K562 (cell line): ENCODE results near the gene YLPM1. TPM values are rescaled to one million over a fixed set of nuclear protein-coding genes. Genes with fewer than 3 reads are reported as not detected.

ENCODE experiments used
- ATAC-seq: fragments of 200-7000 bp; cut with Tn5 transposase; 3 replicates; pipeline ENCODE4 v1.9.1; 2020; ENCODE audit warnings: moderate library complexity
- BruUV-seq: library from RNA; stranded (reverse); fragments of 400-500 nt; replicated peaks from 2 replicates; lab custom pipeline; 2021; lab: Mats Ljungman, UMichigan
- CTCF ChIA-PET: fragments of 300-600 bp; formaldehyde crosslinking; extraction: SDS; loops from one replicate; lab custom pipeline; 2021; ENCODE audit warnings: low intra/inter-chr PET ratio; lab: Yijun Ruan, JAX
- POLR2A ChIA-PET: fragments of 300-600, 350-650 bp; sonication (Branson Sonifier 250); formaldehyde crosslinking; extraction: SDS; loops from one replicate; lab custom pipeline; 2021; ENCODE audit warnings: antibody characterized with exemption, inconsistent platforms; lab: Yijun Ruan, JAX
- DNase-seq, 4 experiments: peaks; one replicate each; pipeline versions ENCODE4 v3.0.0 to v3.0.0-alpha.2; 2011 to 2018; ENCODE audit warnings: low spot score in 3 of 4, mixed read lengths in 3 of 4; ENCODE audit errors: extremely low read depth in 1 of 4
- FAIRE-seq: peaks from 2 replicates; lab custom pipeline; 2011; peaks lifted over from hg19 to GRCh38; lab: Jason Lieb, UNC
- H2AFZ ChIP-seq: 2 replicates; pipeline ENCODE4 v1.6.0; 2011; ENCODE audit warnings: low read depth, low read length, control low read depth, inconsistent platforms
- H3K27ac ChIP-seq: fragments of 200-600 bp; 3 replicates; pipeline ENCODE4 v1.8.0; 2011; ENCODE audit warnings: low read depth, mild to moderate bottlenecking, control low read depth, inconsistent platforms, low read length, moderate library complexity, mixed read lengths; ENCODE audit errors: extremely low read depth
- H3K27me3 ChIP-seq, 2 experiments: fragments of 300-600 bp in 1 of 2; 2 replicates in 1 of 2; 3 replicates in 1 of 2; pipeline versions ENCODE4 v1.6.0 to v1.8.0; 2011; ENCODE audit warnings: inconsistent platforms in 2 of 2, low read length in 2 of 2, mild to moderate bottlenecking in 1 of 2, mixed read lengths in 1 of 2, moderate library complexity in 1 of 2; ENCODE audit not compliant: control insufficient read depth in 2 of 2, insufficient read depth in 2 of 2
- H3K36me3 ChIP-seq: fragments of 300-600 bp; 3 replicates; pipeline ENCODE4 v1.8.0; 2011; ENCODE audit warnings: mild to moderate bottlenecking, low read length, inconsistent platforms; ENCODE audit not compliant: control insufficient read depth, insufficient read depth
- H3K4me1 ChIP-seq, 2 experiments: fragments of 200-600 bp in 1 of 2; replicated peaks in 1 of 2; 2 replicates in 1 of 2; 3 replicates in 1 of 2; pipeline versions ENCODE4 v1.5.1 to v1.8.0; 2011; ENCODE audit warnings: inconsistent platforms in 2 of 2, low read length in 2 of 2, mild to moderate bottlenecking in 1 of 2, mixed read lengths in 1 of 2, moderate library complexity in 1 of 2; ENCODE audit not compliant: control insufficient read depth in 2 of 2, insufficient read depth in 2 of 2
- H3K4me2 ChIP-seq: 2 replicates; pipeline ENCODE4 v1.6.1; 2011; ENCODE audit warnings: low read length, control low read depth, inconsistent platforms, mixed read lengths; ENCODE audit not compliant: insufficient read depth
- H3K4me3 ChIP-seq: fragments of 200-600 bp; sonication (generic), shearing (Covaris generic); 2 replicates; pipeline ENCODE4 v1.5.1; 2016; ENCODE audit warnings: control low read depth, inconsistent platforms
- H3K79me2 ChIP-seq: fragments of 200-600 bp; 3 replicates; pipeline ENCODE4 v1.8.0; 2011; ENCODE audit warnings: low read length, inconsistent platforms; ENCODE audit not compliant: control insufficient read depth, insufficient read depth
- H3K9ac ChIP-seq, 2 experiments: 2 replicates each; pipeline versions ENCODE4 v1.6.0 to v1.6.1; 2011; ENCODE audit warnings: low read depth in 2 of 2, low read length in 2 of 2, control low read depth in 1 of 2, inconsistent platforms in 1 of 2, mild to moderate bottlenecking in 1 of 2, mixed read lengths in 1 of 2; ENCODE audit not compliant: insufficient read depth in 1 of 2
- H3K9me1 ChIP-seq: one replicate; pipeline ENCODE4 v1.6.0; 2011; ENCODE audit warnings: inconsistent platforms, mild to moderate bottlenecking, low read length, moderate library complexity; ENCODE audit not compliant: control insufficient read depth, insufficient read depth
- H3K9me3 ChIP-seq: replicated peaks from 2 replicates; pipeline ENCODE4 v1.5.1; 2011; ENCODE audit warnings: low read depth, low read length, inconsistent platforms; ENCODE audit not compliant: control insufficient read depth, insufficient read depth
- H4K20me1 ChIP-seq: replicated peaks from 2 replicates; pipeline ENCODE4 v1.6.1; 2011; ENCODE audit warnings: low read length, inconsistent platforms, mixed read lengths; ENCODE audit not compliant: control insufficient read depth, insufficient read depth
- HMBOX1 ChIP-seq: sonication (generic); IDR thresholded peaks from 2 replicates; pipeline ENCODE4 v1.6.1; 2016
- HMG20B ChIP-seq: fragments of 250-450 bp; sonication (Bioruptor Pico); IDR thresholded peaks from 2 replicates; pipeline ENCODE4 v1.5.0; 2021; ENCODE audit warnings: mild to moderate bottlenecking
- KLF6 ChIP-seq: fragments of 250-450 bp; sonication (Bioruptor Pico); IDR thresholded peaks from 2 replicates; pipeline ENCODE4 v1.4.0; 2020; ENCODE audit warnings: mild to moderate bottlenecking, moderate library complexity, borderline replicate concordance
- NFRKB ChIP-seq: fragments of 450-650 bp; IDR thresholded peaks from 2 replicates; pipeline ENCODE4 v1.6.1; 2016; ENCODE audit warnings: low read depth
- TGIF2 ChIP-seq: sonication (generic); formaldehyde crosslinking; IDR thresholded peaks from 2 replicates; pipeline ENCODE4 v1.8.1; 2022; ENCODE audit warnings: mild to moderate bottlenecking, missing genetic modification reagents, moderate library complexity
- ZNF764 ChIP-seq: fragments of 250-450 bp; sonication (Bioruptor Pico); IDR thresholded peaks from 2 replicates; pipeline ENCODE4 v1.4.0; 2020; ENCODE audit warnings: low read depth, mild to moderate bottlenecking, moderate library complexity
- ZNF778 ChIP-seq: fragments of 450-650 bp; formaldehyde crosslinking; IDR thresholded peaks from 2 replicates; pipeline ENCODE4 v1.4.0; 2020; ENCODE audit warnings: mild to moderate bottlenecking, moderate library complexity
- WGBS: fragments of 100-300 bp; shearing (Covaris generic); methylation state at CpG from one replicate; pipeline ENCODE4 v1.1.6; 2016; ENCODE audit warnings: low coverage, mixed read lengths; ENCODE audit not compliant: insufficient coverage; ENCODE audit errors: missing lambda C conversion rate; 5-methylcytosine and 5-hydroxymethylcytosine counted together
- in situ Hi-C: fragments of 300-500 bp; cut with MboI; formaldehyde crosslinking; loops from 4 replicates; pipeline ENCODE4 v1.15.0; 2018; ENCODE audit warnings: inconsistent platforms, mixed read lengths
- intact Hi-C: fragments of 100-400 bp; cut with micrococcal nuclease; formaldehyde crosslinking; loops from 2 replicates; pipeline ENCODE4 v1.14.2; 2022
- polyA plus RNA-seq, 8 experiments: library from polyadenylated mRNA; depleted of rRNA in 4 of 8; stranded (reverse) in 5 of 8; unstranded in 3 of 8; fragments of >200 nt; fragmentation: Nextera tagmentation in 2 of 8; fragmentation: Illumina TruSeq in 1 of 8; extraction: Ambion mirVana in 2 of 8; extraction: Trizol in 1 of 8; gene quantifications; 2 replicates each; pipeline versions ENCODE4 v1.2.1 to v1.2.3, GENCODE V29; 2011 to 2014; ENCODE audit warnings: inconsistent platforms in 1 of 8, missing spikeins in 1 of 8
- total RNA-seq, 7 experiments: library from RNA; depleted of rRNA in 6 of 7; stranded (reverse); fragments of >200 nt in 6 of 7; fragmentation: Illumina TruSeq in 2 of 7; extraction: Trizol in 2 of 7; gene quantifications; 2 replicates each; pipeline versions ENCODE4 v1.2.1 to v1.2.3, GENCODE V29; 2011 to 2021; ENCODE audit warnings: low replicate concordance in 1 of 7

The YLPM1 gene
- total and polyA plus RNA-seq, 9 of the 15 experiments (the other 6 are each of a cell fraction or from before 2014, with no cell fraction given): 7.2 to 32.7 (median 14.6) TPM

- CTCF ChIA-PET: no interaction called here
- no peak overlapping the region for H3K4me2 ChIP-seq
- H3K27me3 ChIP-seq: no peaks in the 10 kb centered on the region
- no peaks in the 10 kb centered on the region for H3K4me1 ChIP-seq
- POLR2A ChIA-PET: no interaction called here
- no peak for FAIRE-seq
- no peak overlapping the region for H3K4me3 ChIP-seq
- DNase-seq: no peak
- H3K9ac ChIP-seq: no peak overlapping the region
- BruUV-seq: no TSS peak
- no peaks in the 10 kb centered on the region for H3K36me3 ChIP-seq
- intact Hi-C loops (no loop called here), in situ Hi-C loops (no loop called here)
- no peak for TF ChIP-seq ZNF764
- no peak for TF ChIP-seq HMBOX1
- TF ChIP-seq TGIF2 (CRISPR knock-in tag): no peak
- H3K9me1 ChIP-seq: no peaks in the 10 kb centered on the region
- no peak for ATAC-seq
- H2AFZ ChIP-seq: no peak overlapping the region
- H3K27ac ChIP-seq: no peak overlapping the region
- WGBS: 29% methylated on average over 2 of the region's 2 CpGs
- no peaks in the 10 kb centered on the region for H3K9me3 ChIP-seq
- no peaks in the 10 kb centered on the region for H3K79me2 ChIP-seq
- no peaks in the 10 kb centered on the region for H4K20me1 ChIP-seq
Observed at GRCh38 chr14:74747237-74747636, 15.9 kb upstream of the YLPM1 start.

- Histone ChIP-seq H3K9ac (no peak overlapping the region), H3K27ac (no peak overlapping the region), H3K27me3 (no peaks in the 10 kb centered on the region)
- in situ Hi-C loops: no loop called here
- WGBS: 4% methylated on average over 2 of the region's 2 CpGs
- no peak for TF ChIP-seq NFRKB
- TF ChIP-seq KLF6 (CRISPR knock-in tag): no peak
- no peak for TF ChIP-seq HMG20B (CRISPR knock-in tag)
- no peak for TF ChIP-seq ZNF778 (CRISPR knock-in tag)
- TF ChIP-seq, all 486 proteins: peak for 0
- ChIA-PET CTCF (no interaction called here), POLR2A (interaction anchor here (1.3 to 1.9 kb wide), 2 partner anchors 9 to 17 kb away, joined by 3 to 15 read pairs; partner anchors contain the start of gene YLPM1)
- BruUV-seq: no TSS peak
- no peak overlapping the region for H3K4me3 ChIP-seq
- no peaks in the 10 kb centered on the region; the same call in 1 of the 2 replicates for H3K9me3 ChIP-seq
- H3K4me1 ChIP-seq: no peaks in the 10 kb centered on the region
- no peaks in the 10 kb centered on the region for H3K79me2 ChIP-seq
- H3K4me2 ChIP-seq: no peak overlapping the region
- FAIRE-seq (no peak), ATAC-seq (no peak), DNase-seq (no peak)
- no peak overlapping the region for H2AFZ ChIP-seq
- no peaks in the 10 kb centered on the region for H3K9me1 ChIP-seq
- H3K36me3 ChIP-seq: no peaks in the 10 kb centered on the region
- intact Hi-C loops: no loop called here
- no peaks in the 10 kb centered on the region for H4K20me1 ChIP-seq
Observed at GRCh38 chr14:74754157-74754556, 9.0 kb upstream of the YLPM1 start.
